ENCODE results near the gene MCF2L.

MCF2L gene

GRCh38 chr13:112987682-112988024 lies 18.6 kb downstream of the MCF2L start:
- no peak overlapping the region for H3K4me3 ChIP-seq (ENCODE audit: low read depth, low read length)
- no peak for TF ChIP-seq CTCF (IDR thresholded peaks at IDR 0.05; ENCODE audit: low read depth, low read length)

GRCh38 chr13:112990783-112991182 lies 21.8 kb downstream of the MCF2L start:
- TF ChIP-seq CTCF (IDR thresholded peaks at IDR 0.05; ENCODE audit: low read depth, low read length), result no peak
- H3K4me3 ChIP-seq (ENCODE audit: low read depth, low read length), result no peak overlapping the region

- no peak for TF ChIP-seq CTCF (IDR thresholded peaks at IDR 0.05; ENCODE audit: low read depth, low read length)
- H3K4me3 ChIP-seq (ENCODE audit: low read depth, low read length), result no peak overlapping the region
These were observed 22.6 kb downstream of the MCF2L start for GRCh38 chr13:112991609-112992008.

- TF ChIP-seq CTCF (IDR thresholded peaks at IDR 0.05; ENCODE audit: low read depth, low read length), result no peak
- H3K4me3 ChIP-seq (ENCODE audit: low read depth, low read length), result no peak overlapping the region
These were observed 24.1 kb downstream of the MCF2L start for GRCh38 chr13:112992931-112993680.

GRCh38 chr13:112994084-112994780 lies 25.2 kb downstream of the MCF2L start:
- TF ChIP-seq CTCF (IDR thresholded peaks at IDR 0.05; ENCODE audit: low read depth, low read length), result no peak
- H3K4me3 ChIP-seq (ENCODE audit: low read depth, low read length), result no peak overlapping the region

- no peak for TF ChIP-seq CTCF (IDR thresholded peaks at IDR 0.05; ENCODE audit: low read depth, low read length)
- no peak overlapping the region for H3K4me3 ChIP-seq (ENCODE audit: low read depth, low read length)
These were observed 25.9 kb downstream of the MCF2L start for GRCh38 chr13:112994781-112995355.
